ENCODE results near the gene PDGFC.

GRCh38 chr4:156875055-156875454 lies 96.5 kb downstream of the PDGFC start:
- no peak for TF ChIP-seq CTCF (IDR thresholded peaks at IDR 0.05)
- TF ChIP-seq POLR2A (IDR thresholded peaks at IDR 0.05) = no peak
